ENCODE data around the gene TRPV5. TPM values are rescaled to one million over a fixed set of nuclear protein-coding genes. Genes with fewer than 3 reads are reported as not detected.

Gene TRPV5
- total RNA-seq, 4 donors from 2014 or later: not detected

GRCh38 chr7:142873871-142874270, 59.7 kb downstream of the TRPV5 start:
- Histone ChIP-seq H3K9me3 (no peaks in the 10 kb centered on the region), H3K27ac (no peak overlapping the region), H3K4me1 (no peaks in the 10 kb centered on the region), H3K27me3 (no peaks in the 10 kb centered on the region), H3K36me3 (no peaks in the 10 kb centered on the region), H3K4me3 (no peak overlapping the region)
- DNase-seq: no peak
- intact Hi-C loops (cut with DNase I; ENCODE audit: low total_unique reads): loop anchor here (10.0 kb wide), 1 partner anchor 341 kb away; no protein-coding TSS in a partner anchor
- WGBS, 2 donors (ENCODE audit: low coverage in 1 of 2): 91 to 92% methylated on average over 2 to 5 of the region's 5 CpGs
- in situ Hi-C loops (cut with MboI; ENCODE audit: low pct_ligation_motif_present in 1 of 4, low pct_unique_long_range_greater_than_20kb in 1 of 4, low sequenced_read_pairs in 3 of 4): loop anchor here (10.0 to 25.0 kb wide), 2 partner anchors 131 to 338 kb away; partner anchors contain the start of gene TAS2R40 (in 3 of the 4)
- TF ChIP-seq EP300 (IDR thresholded peaks at IDR 0.05; ENCODE audit: low read depth): no peak
- TF ChIP-seq POLR2AphosphoS5 (IDR thresholded peaks at IDR 0.05): no peak
- TF ChIP-seq CTCF (IDR thresholded peaks at IDR 0.05): no peak
- no peak for TF ChIP-seq POLR2A (IDR thresholded peaks at IDR 0.05)

GRCh38 chr7:142873281-142873784, 60.2 kb downstream of the TRPV5 start:
- Histone ChIP-seq H3K27me3 (no peaks in the 10 kb centered on the region), H3K4me1 (no peaks in the 10 kb centered on the region), H3K9me3 (no peaks in the 10 kb centered on the region), H3K36me3 (no peaks in the 10 kb centered on the region), H3K4me3 (no peak overlapping the region), H3K27ac (no peak overlapping the region)
- TF ChIP-seq POLR2A (IDR thresholded peaks at IDR 0.05) (no peak), CTCF (IDR thresholded peaks at IDR 0.05) (peak in 4 of 5 experiments; percentile 11 to 30 (median 20))
- in situ Hi-C loops (cut with MboI; ENCODE audit: low pct_ligation_motif_present in 1 of 4, low pct_unique_long_range_greater_than_20kb in 1 of 4, low sequenced_read_pairs in 3 of 4) (loop anchor here (10.0 to 25.0 kb wide), 2 partner anchors 131 to 339 kb away; partner anchors contain the start of gene TAS2R40 (in 3 of the 4)), intact Hi-C loops (cut with DNase I; ENCODE audit: low total_unique reads) (loop anchor here (10.0 kb wide), 1 partner anchor 341 kb away; no protein-coding TSS in a partner anchor)
- WGBS, 2 donors (ENCODE audit: low coverage in 1 of 2): 74% methylated on average over 11 of the region's 11 CpGs; no CpG with 5 or more reads in 1 of the 2 donors
- no peak for DNase-seq

GRCh38 chr7:142872106-142872675, 61.4 kb downstream of the TRPV5 start:
- Histone ChIP-seq H3K4me1 (no peaks in the 10 kb centered on the region), H3K27me3 (no peaks in the 10 kb centered on the region), H3K9me3 (no peaks in the 10 kb centered on the region), H3K4me3 (no peak overlapping the region), H3K27ac (no peak overlapping the region), H3K36me3 (no peaks in the 10 kb centered on the region)
- in situ Hi-C loops (cut with MboI; ENCODE audit: low pct_ligation_motif_present in 1 of 4, low pct_unique_long_range_greater_than_20kb in 1 of 4, low sequenced_read_pairs in 3 of 4) (loop anchor here (10.0 to 25.0 kb wide), 2 partner anchors 133 to 340 kb away; partner anchors contain the start of gene TAS2R40 (in 3 of the 4)), intact Hi-C loops (cut with DNase I; ENCODE audit: low total_unique reads) (loop anchor here (10.0 kb wide), 1 partner anchor 343 kb away; no protein-coding TSS in a partner anchor)
- WGBS, 2 donors (ENCODE audit: low coverage in 1 of 2): 83 to 87% methylated on average over 2 to 15 of the region's 15 CpGs
- TF ChIP-seq CTCF (IDR thresholded peaks at IDR 0.05): no peak
- no peak for TF ChIP-seq POLR2A (IDR thresholded peaks at IDR 0.05)
- TF ChIP-seq POLR2AphosphoS5 (IDR thresholded peaks at IDR 0.05): no peak
- TF ChIP-seq EP300 (IDR thresholded peaks at IDR 0.05; ENCODE audit: low read depth): no peak
- DNase-seq: no peak

- WGBS, 2 donors (ENCODE audit: low coverage in 1 of 2): 89 to 95% methylated on average over 4 to 23 of the region's 23 CpGs
Observed at GRCh38 chr7:142871260-142872105, 62.1 kb downstream of the TRPV5 start.

More at GRCh38 chr7:142871260-142872105, 62.1 kb downstream of the TRPV5 start:
- in situ Hi-C loops (cut with MboI; ENCODE audit: low pct_ligation_motif_present in 1 of 4, low pct_unique_long_range_greater_than_20kb in 1 of 4, low sequenced_read_pairs in 3 of 4): loop anchor here (10.0 to 25.0 kb wide), 2 partner anchors 133 to 341 kb away; partner anchors contain the start of gene TAS2R40 (in 3 of the 4)
- Histone ChIP-seq H3K4me3 (no peak overlapping the region), H3K27me3 (no peaks in the 10 kb centered on the region), H3K27ac (no peak overlapping the region), H3K9me3 (no peaks in the 10 kb centered on the region), H3K36me3 (no peaks in the 10 kb centered on the region), H3K4me1 (no peaks in the 10 kb centered on the region)
- intact Hi-C loops (cut with DNase I; ENCODE audit: low total_unique reads): loop anchor here (10.0 kb wide), 1 partner anchor 343 kb away; no protein-coding TSS in a partner anchor
- TF ChIP-seq CTCF (IDR thresholded peaks at IDR 0.05): no peak
- TF ChIP-seq EP300 (IDR thresholded peaks at IDR 0.05; ENCODE audit: low read depth): no peak
- no peak for TF ChIP-seq POLR2A (IDR thresholded peaks at IDR 0.05)
- no peak for TF ChIP-seq POLR2AphosphoS5 (IDR thresholded peaks at IDR 0.05)
- DNase-seq: no peak

Measured in transverse colon (tissue), 4 donors.